Ectodermal cell (in vitro differentiated cells): ENCODE results near the gene LSM11.

Experiments used
- H3K27ac ChIP-seq: 2 replicates; pipeline ENCODE4 v1.7.0; 2013; ENCODE audit warnings: mild to moderate bottlenecking, low read depth, low read length; ENCODE audit not compliant: insufficient read depth, poor library complexity, severe bottlenecking
- H3K27me3 ChIP-seq: 2 replicates; pipeline ENCODE4 v1.7.0; 2013; ENCODE audit warnings: mild to moderate bottlenecking, low read length; ENCODE audit not compliant: insufficient read depth, control insufficient read depth, poor library complexity, severe bottlenecking
- H3K36me3 ChIP-seq: one replicate; pipeline ENCODE4 v1.7.0; 2013; ENCODE audit warnings: low read length; ENCODE audit not compliant: control insufficient read depth, insufficient read depth
- H3K4me1 ChIP-seq: one replicate; pipeline ENCODE4 v1.7.0; 2013; ENCODE audit warnings: low read length; ENCODE audit not compliant: control insufficient read depth, insufficient read depth
- H3K4me3 ChIP-seq: 2 replicates; pipeline ENCODE4 v1.7.0; 2013; ENCODE audit warnings: low read depth, low read length, control low read depth; ENCODE audit not compliant: insufficient read depth
- H3K9me3 ChIP-seq: 2 replicates; pipeline ENCODE4 v1.7.0; 2013; ENCODE audit warnings: mild to moderate bottlenecking, low read length, moderate library complexity; ENCODE audit not compliant: control insufficient read depth
- WGBS, 2 experiments: methylation state at CpG; one replicate each; pipeline ENCODE4 v1.1.7; 2013; ENCODE audit warnings: missing lambda C conversion rate in 2 of 2; 5-methylcytosine and 5-hydroxymethylcytosine counted together

The LSM11 gene

GRCh38 chr5:157808043-157808442 is 64.5 kb downstream of the LSM11 start:
- 63 to 75% methylated on average over 2 of the region's 2 CpGs for WGBS, 2 experiments
- Histone ChIP-seq H3K27ac (no peak overlapping the region), H3K27me3 (no peaks in the 10 kb centered on the region), H3K36me3 (peaks cover 22% of the 10 kb centered on the region), H3K4me3 (no peak overlapping the region), H3K9me3 (no peaks in the 10 kb centered on the region), H3K4me1 (no peaks in the 10 kb centered on the region)
